ENCODE measurements around the gene WNT16.

The WNT16 gene

DNA sequence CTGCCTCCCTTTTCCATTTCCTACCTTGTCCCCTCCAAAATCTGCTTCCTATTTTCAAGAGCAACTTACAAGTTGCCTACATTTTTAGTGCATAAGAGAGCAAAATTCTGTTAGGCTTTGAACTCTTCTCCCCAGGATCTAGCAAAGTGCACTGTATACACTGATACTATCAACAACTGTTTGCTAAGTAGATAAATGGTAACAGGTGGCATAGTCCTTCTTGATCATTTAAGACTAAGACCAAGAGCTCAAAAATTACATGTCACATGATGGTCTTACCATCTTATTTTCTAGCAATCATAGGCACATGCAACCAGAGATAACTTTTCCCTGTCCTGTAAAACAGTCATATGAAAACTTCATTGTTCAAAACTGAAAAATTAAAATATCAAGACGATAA is 51.1 kb downstream of the WNT16 start:
- DNase-seq (ENCODE audit: extremely low read depth, low read depth): no peak
- TF ChIP-seq, protein P1, sequence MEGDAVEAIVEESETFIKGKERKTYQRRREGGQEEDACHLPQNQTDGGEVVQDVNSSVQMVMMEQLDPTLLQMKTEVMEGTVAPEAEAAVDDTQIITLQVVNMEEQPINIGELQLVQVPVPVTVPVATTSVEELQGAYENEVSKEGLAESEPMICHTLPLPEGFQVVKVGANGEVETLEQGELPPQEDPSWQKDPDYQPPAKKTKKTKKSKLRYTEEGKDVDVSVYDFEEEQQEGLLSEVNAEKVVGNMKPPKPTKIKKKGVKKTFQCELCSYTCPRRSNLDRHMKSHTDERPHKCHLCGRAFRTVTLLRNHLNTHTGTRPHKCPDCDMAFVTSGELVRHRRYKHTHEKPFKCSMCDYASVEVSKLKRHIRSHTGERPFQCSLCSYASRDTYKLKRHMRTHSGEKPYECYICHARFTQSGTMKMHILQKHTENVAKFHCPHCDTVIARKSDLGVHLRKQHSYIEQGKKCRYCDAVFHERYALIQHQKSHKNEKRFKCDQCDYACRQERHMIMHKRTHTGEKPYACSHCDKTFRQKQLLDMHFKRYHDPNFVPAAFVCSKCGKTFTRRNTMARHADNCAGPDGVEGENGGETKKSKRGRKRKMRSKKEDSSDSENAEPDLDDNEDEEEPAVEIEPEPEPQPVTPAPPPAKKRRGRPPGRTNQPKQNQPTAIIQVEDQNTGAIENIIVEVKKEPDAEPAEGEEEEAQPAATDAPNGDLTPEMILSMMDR (IDR thresholded peaks at IDR 0.05; ENCODE audit: low read depth, low read length, missing control alignments): no peak
- H3K4me3 ChIP-seq (replicated peaks; ENCODE audit: low read depth, low read length): no peak overlapping the region

DNA sequence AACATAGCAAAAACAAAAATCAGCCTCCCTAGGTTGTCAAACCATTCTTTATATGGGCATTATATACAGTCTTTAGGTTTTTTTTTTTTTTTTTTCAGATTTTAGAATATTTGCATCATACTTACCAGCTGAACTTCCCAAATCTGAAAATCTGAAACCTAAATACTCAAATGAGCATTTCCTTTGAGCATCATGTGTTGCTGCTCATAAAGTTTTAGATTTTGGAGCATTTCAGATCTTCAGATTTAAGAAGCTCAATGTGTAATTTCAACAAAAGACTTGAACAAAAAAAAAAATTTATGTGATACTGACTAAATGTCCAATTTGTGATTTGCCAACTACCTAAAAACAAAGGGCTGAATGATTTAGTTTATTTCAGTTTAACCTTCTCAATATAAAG is 53.7 kb downstream of the WNT16 start:
- H3K4me3 ChIP-seq (replicated peaks; ENCODE audit: low read depth, low read length): no peak overlapping the region
- TF ChIP-seq, protein P1 (IDR thresholded peaks at IDR 0.05; ENCODE audit: low read depth, low read length, missing control alignments): no peak
- DNase-seq (ENCODE audit: extremely low read depth, low read depth): no peak

DNA sequence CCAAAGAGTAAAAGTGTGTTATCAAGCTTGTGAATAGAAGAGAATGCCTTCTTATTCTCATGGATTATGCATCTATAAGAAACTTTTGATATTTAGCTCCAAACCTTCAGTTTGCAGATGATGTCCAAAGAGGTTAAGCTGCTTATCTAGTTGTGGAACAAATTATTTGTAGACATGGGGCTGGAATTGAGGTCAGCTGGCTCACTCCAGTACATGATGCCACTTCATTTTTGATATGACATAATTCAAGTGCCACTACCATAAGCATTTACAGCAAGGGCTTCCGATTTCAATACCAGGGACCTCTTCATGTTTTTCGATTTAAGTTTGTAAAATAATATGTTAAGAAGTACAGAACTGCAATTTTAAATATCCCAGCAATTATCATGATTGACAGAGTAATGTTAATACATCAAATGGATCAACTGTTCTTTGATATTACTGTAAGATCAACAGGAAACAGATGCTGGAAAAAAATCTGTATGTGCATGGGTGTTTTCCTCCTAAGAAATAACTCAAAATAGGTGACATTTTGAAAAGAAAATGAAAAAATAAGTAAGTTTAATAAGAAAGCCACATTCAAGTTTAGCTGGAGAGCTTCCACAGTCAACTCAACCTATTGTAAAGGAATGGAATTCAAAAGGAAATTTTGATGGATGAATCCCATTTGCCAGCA is 54.6 kb downstream of the WNT16 start:
- TF ChIP-seq, protein P1 (IDR thresholded peaks at IDR 0.05; ENCODE audit: low read depth, low read length, missing control alignments): no peak
- no peak overlapping the region for H3K4me3 ChIP-seq (replicated peaks; ENCODE audit: low read depth, low read length)
- no peak for DNase-seq (ENCODE audit: extremely low read depth, low read depth)

DNA sequence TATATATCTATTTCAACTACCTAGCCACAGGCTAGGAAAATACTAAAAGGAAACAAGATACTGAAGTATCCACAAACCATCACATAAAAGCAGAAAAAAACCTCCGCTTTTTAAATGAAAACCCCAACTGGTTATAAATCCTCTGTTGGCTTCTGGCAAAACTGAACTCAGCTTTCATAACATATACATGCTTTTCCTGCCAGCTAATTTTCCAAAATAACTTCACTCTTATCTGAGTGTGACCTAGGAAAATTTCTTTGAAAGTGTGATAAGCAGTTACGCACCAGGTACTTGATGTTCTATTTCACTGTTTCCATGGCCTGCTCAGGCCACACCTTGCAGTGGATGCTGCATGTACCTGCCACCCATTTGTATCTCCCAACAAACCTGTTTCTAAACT is 55.5 kb downstream of the WNT16 start:
- DNase-seq (ENCODE audit: extremely low read depth, low read depth): no peak
- no peak overlapping the region for H3K4me3 ChIP-seq (replicated peaks; ENCODE audit: low read depth, low read length)
- TF ChIP-seq, protein P1 (IDR thresholded peaks at IDR 0.05; ENCODE audit: low read depth, low read length, missing control alignments): no peak

DNA sequence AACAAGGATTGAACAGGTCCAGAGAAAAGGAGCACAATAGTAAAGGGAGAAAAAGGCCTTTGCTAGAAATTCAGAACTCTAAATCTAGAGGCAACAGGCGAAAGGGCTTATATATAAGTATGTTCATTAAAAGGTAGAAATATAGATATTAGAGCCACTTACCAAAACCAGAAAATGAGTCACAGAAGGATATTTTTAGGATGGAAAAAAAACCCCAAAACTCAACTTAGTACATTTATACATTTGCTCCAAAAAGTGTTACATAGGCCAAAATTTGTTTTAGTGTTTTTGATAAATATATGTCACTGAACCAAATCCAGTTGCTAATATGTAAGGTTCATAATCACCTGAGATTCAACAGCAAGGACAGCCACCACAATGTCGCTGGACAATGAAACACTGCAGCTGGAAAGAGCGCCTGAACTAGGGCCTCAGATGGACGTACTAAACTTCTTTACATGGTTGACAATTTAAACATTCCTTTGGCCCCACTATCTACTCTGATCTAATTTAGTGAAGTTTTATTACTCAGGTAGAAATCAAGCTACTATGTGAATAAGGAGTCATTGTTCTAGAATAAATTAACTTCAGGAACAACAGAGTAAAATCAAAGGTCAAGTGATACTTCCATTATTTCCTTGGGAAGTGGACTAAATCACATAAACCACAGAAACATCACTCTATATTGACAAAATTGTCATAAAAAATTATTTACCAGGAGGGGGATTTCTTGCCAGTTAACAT is 56.4 kb downstream of the WNT16 start:
- H3K4me3 ChIP-seq (replicated peaks; ENCODE audit: low read depth, low read length): no peak overlapping the region
- no peak for DNase-seq (ENCODE audit: extremely low read depth, low read depth)
- TF ChIP-seq, protein P1 (IDR thresholded peaks at IDR 0.05; ENCODE audit: low read depth, low read length, missing control alignments): no peak

DNA sequence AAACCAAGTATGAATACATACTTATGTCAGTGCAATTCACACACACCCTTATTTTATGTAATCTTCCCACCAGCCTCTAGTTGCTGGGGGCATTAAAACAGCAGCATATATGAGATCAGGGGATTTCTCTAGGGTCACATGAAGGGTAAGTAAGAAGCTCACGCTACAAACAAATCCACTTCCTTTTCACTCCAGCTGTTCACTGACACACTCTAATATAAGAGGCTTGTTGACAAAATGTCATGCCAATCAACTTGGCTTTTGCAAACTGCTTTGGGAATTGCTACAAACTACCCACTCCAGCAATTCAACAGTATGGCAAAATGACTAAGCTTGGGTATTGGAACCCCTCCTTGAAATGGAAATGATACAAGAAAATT is 57.0 kb downstream of the WNT16 start:
- H3K4me3 ChIP-seq (replicated peaks; ENCODE audit: low read depth, low read length): no peak overlapping the region
- TF ChIP-seq, protein P1 (IDR thresholded peaks at IDR 0.05; ENCODE audit: low read depth, low read length, missing control alignments): no peak
- no peak for DNase-seq (ENCODE audit: extremely low read depth, low read depth)
